Uterus (tissue), 4 donors: ENCODE results near the gene MINDY1. TPM values are rescaled to one million over a fixed set of nuclear protein-coding genes. Genes with fewer than 3 reads are reported as not detected.

ENCODE experiments used
- DNase-seq, 2 donors: peaks; one replicate each; pipeline ENCODE4 v3.0.0-alpha.2; 2019 to 2020
- H3K27ac ChIP-seq, 2 donors: fragments of 200-600 bp; sonication (generic); 1 replicate in 1 of 2; 2 replicates in 1 of 2; pipeline ENCODE4 v1.5.1; 2016 to 2018
- H3K27me3 ChIP-seq, 2 donors: fragments of 200-600 bp; sonication (generic); one replicate each; pipeline ENCODE4 v1.5.1; 2018 to 2019; ENCODE audit warnings: control low read depth in 1 of 2
- H3K36me3 ChIP-seq, 2 donors: fragments of 200-600 bp; sonication (generic); one replicate each; pipeline ENCODE4 v1.5.1; 2019; ENCODE audit warnings: control low read depth in 1 of 2
- H3K4me1 ChIP-seq, 2 donors: fragments of 200-600 bp; sonication (generic); one replicate each; pipeline ENCODE4 v1.5.1; 2018 to 2019; ENCODE audit warnings: control low read depth in 1 of 2
- H3K4me3 ChIP-seq, 2 donors: fragments of 200-600 bp; sonication (generic); 1 replicate in 1 of 2; 2 replicates in 1 of 2; pipeline ENCODE4 v1.5.1; 2018 to 2019; ENCODE audit warnings: mild to moderate bottlenecking in 1 of 2
- H3K9me3 ChIP-seq, 2 donors: fragments of 200-600 bp; sonication (generic); one replicate each; pipeline ENCODE4 v1.5.1; 2019; ENCODE audit warnings: control low read depth in 1 of 2
- POLR2A ChIP-seq, 2 donors: fragments of 450-650 bp; IDR thresholded peaks; one replicate each; pipeline ENCODE4 v1.6.1; 2016; ENCODE audit warnings: antibody characterized with exemption in 2 of 2, mild to moderate bottlenecking in 1 of 2, moderate library complexity in 1 of 2
- intact Hi-C: fragments of 100-400 bp; cut with DNase I; formaldehyde crosslinking; loops from one replicate; pipeline ENCODE4 v1.15.1; 2023; ENCODE audit warnings: low total_unique reads
- total RNA-seq, 4 donors: library from RNA; depleted of rRNA in 3 of 4; stranded (reverse); fragments of >200 nt in 3 of 4; gene quantifications; one replicate each; pipeline versions ENCODE4 v1.1.0 to v1.2.4, GENCODE V29; 2014 to 2023
- TF ChIP-seq, protein P1 (sequence below), 4 experiments: fragments of 200-600 bp in 2 of 4; fragments of 450-650 bp in 2 of 4; sonication (generic) in 2 of 4; IDR thresholded peaks; one replicate each; pipeline ENCODE4 v1.5.1; 2016 to 2019; ENCODE audit warnings: antibody characterized with exemption in 4 of 4, mild to moderate bottlenecking in 2 of 4, moderate library complexity in 1 of 4
- donor health status: DM: yes; HTN: yes; CAD: no.

The MINDY1 gene
- total RNA-seq, 4 donors from 2014 or later, result 10.0 to 37.7 (median 24.6) TPM

DNA sequence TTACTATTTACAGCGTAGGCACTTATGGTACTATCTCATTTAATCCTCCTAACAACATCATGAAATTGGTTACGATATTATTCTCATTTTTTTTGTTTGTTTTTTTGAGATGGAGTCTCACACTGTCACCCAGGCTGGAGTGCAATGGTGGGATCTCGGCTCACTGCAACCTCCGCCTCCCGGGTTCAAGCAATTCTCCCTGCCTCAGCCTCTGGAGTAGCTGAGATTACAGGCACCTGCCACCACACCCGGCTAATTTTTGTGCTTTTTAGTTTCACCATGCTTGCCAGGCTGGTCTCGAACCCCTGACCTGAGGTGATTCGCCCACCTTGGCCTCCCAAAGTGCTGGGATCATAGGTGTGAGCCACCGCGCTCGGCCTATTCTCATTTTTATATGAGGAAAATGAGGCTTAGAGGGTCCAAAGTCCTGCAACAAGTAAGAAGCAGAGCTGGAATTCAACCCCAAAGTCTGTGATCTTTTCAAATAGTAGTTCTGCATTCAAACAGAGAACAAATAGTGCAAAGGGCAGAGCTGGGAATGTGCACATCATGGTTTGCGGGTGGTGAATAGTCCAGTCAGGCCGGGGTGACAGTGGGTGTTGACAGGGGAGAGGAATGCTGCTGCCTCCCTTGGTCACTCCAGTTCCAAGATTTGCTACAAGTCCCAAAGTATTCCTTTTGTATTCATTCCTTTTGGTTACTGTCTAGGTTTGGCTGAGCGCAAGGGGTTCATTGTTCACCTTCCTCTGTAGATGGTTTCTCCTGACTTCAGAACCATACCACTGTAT lies 6.2 kb upstream of the MINDY1 start:
- intact Hi-C loops, result no loop called here
- H3K27ac ChIP-seq, result no peak overlapping the region
- no peak for TF ChIP-seq POLR2A (IDR thresholded peaks at IDR 0.05)
- TF ChIP-seq, protein P1, sequence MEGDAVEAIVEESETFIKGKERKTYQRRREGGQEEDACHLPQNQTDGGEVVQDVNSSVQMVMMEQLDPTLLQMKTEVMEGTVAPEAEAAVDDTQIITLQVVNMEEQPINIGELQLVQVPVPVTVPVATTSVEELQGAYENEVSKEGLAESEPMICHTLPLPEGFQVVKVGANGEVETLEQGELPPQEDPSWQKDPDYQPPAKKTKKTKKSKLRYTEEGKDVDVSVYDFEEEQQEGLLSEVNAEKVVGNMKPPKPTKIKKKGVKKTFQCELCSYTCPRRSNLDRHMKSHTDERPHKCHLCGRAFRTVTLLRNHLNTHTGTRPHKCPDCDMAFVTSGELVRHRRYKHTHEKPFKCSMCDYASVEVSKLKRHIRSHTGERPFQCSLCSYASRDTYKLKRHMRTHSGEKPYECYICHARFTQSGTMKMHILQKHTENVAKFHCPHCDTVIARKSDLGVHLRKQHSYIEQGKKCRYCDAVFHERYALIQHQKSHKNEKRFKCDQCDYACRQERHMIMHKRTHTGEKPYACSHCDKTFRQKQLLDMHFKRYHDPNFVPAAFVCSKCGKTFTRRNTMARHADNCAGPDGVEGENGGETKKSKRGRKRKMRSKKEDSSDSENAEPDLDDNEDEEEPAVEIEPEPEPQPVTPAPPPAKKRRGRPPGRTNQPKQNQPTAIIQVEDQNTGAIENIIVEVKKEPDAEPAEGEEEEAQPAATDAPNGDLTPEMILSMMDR (IDR thresholded peaks at IDR 0.05), result no peak

DNA sequence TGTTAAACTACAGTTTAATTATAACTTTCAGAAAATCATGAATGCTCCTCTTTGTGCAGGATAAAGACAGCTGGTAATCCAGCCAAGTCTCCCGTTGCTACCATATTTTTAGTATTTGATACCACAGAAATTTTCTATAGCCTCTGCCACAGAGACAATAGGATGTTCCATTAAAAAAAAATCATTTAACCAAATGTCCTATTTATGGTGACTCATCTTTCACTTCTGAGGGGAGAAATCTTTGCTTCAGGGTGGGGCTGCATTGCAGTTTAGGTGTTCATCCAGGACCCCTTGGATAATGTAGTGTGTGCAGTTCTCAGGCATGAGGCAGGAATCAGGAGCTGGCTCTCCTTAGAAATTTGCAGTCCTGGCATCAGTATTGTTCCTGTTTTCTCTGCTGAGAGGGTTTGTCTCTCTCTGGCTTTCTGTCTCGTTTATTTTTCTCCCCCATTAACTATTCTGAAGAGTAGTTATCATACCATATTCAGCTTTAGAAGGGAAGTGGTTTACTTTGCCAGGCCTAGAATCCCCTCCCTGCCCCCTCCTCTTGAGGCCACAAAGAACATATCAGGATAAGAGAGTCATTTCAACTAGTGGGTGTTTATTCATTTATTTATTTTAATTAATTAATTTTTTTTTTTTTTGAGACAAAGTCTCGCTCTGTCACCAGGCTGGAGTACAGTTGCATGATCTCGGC lies 4.6 kb upstream of the MINDY1 start:
- DNase-seq, result no peak
- intact Hi-C loops, result no loop called here
- Histone ChIP-seq H3K36me3 (no peaks in the 10 kb centered on the region), H3K9me3 (no peaks in the 10 kb centered on the region), H3K4me1 (no peaks in the 10 kb centered on the region), H3K27me3 (no peaks in the 10 kb centered on the region), H3K27ac (no peak overlapping the region), H3K4me3 (no peak overlapping the region)
- TF ChIP-seq, protein P1 (IDR thresholded peaks at IDR 0.05), result no peak
- TF ChIP-seq POLR2A (IDR thresholded peaks at IDR 0.05), result no peak

More for the DNA sequence above, 6.2 kb upstream of the MINDY1 start:
- no peak for DNase-seq
- Histone ChIP-seq H3K9me3 (no peaks in the 10 kb centered on the region), H3K36me3 (no peaks in the 10 kb centered on the region), H3K4me1 (no peaks in the 10 kb centered on the region), H3K4me3 (no peak overlapping the region), H3K27me3 (no peaks in the 10 kb centered on the region)

DNA sequence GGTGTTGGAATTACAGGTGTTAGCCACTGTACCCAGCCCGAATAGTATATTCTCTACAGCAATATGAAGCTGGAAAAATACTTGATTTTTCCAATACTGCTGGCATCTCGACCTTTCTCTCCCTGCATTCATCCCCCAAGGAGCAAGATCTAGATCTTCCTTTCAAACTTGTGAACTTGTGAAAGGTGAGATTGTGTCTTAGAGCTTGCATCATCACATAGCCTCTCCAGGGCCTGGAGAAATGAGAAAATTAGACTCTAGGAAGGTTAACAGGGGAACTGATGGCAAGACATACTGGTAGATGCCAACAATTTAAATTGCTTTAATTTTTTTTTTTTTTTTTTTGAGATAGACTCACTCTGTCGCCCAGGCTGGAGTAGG lies 3.6 kb upstream of the MINDY1 start:
- H3K27me3 ChIP-seq, result no peaks in the 10 kb centered on the region
- no peaks in the 10 kb centered on the region for H3K36me3 ChIP-seq
- H3K4me1 ChIP-seq, result no peaks in the 10 kb centered on the region
- no peaks in the 10 kb centered on the region for H3K9me3 ChIP-seq
- no peak overlapping the region for H3K27ac ChIP-seq
- DNase-seq, result no peak
- no peak overlapping the region for H3K4me3 ChIP-seq
- intact Hi-C loops, result no loop called here
- TF ChIP-seq, protein P1 (IDR thresholded peaks at IDR 0.05), result no peak
- TF ChIP-seq POLR2A (IDR thresholded peaks at IDR 0.05), result no peak

DNA sequence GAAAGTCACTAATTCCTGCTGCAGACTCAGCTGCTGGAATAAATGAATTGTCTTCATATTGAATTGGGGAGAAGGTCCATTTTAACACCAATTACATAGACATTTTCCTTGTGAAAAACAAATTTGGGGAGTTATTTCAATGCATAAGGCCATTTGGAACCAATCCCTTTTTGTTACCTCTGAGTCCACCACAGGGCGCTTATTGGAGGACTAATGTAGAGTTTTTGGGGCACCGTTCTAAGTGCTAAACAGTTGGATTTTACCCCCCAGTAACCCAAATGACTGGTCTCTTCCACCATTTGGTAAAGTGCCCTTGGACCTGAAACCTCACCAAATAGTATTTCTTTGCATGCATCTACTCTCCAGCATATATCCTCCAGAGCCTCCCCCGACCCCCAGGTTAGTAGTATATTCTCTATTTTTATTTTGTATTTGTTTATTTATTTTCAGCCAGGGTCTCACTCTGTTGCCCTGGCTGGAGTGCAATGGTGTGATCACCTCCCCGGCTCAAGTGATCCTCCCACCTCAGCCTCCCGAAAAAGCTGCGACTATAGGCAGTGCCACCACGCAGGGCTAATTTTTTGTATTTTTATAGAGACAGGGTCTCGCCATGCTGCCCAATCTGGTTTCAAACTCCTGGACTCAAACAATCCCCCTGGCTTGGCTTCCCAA lies 3.1 kb upstream of the MINDY1 start:
- Histone ChIP-seq H3K36me3 (no peaks in the 10 kb centered on the region), H3K27me3 (no peaks in the 10 kb centered on the region), H3K4me1 (no peaks in the 10 kb centered on the region), H3K4me3 (peak overlapping the region in 1 of 2 donors; percentile 74), H3K9me3 (no peaks in the 10 kb centered on the region), H3K27ac (peak overlapping the region in 1 of 2 donors; percentile 93)
- no peak for TF ChIP-seq POLR2A (IDR thresholded peaks at IDR 0.05)
- TF ChIP-seq, protein P1 (IDR thresholded peaks at IDR 0.05), result no peak
- intact Hi-C loops, result no loop called here
- DNase-seq, result no peak

DNA sequence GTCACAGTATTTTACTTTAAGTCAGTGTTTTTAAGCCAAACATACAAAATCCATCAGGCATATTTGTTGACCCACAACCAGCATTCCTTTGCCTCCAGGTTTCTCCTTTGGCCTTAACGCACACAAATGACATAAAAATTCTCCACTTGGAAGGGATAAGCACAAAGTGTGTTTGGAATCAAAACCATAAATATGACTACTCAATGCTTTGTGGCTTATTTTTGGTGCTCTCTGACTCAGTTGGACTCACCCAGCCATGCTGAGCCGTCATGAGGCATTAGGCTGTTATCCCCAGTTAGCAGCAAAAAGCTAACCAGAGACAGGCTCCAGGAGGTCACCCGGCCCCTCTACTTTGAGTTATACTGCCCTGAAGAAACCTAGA lies 2.5 kb upstream of the MINDY1 start:
- TF ChIP-seq, protein P1 (IDR thresholded peaks at IDR 0.05), result no peak
- TF ChIP-seq POLR2A (IDR thresholded peaks at IDR 0.05), result no peak
- Histone ChIP-seq H3K9me3 (no peaks in the 10 kb centered on the region), H3K27ac (peak overlapping the region; percentile 90 to 93), H3K4me3 (peak overlapping the region; percentile 74 to 84), H3K27me3 (no peaks in the 10 kb centered on the region), H3K36me3 (no peaks in the 10 kb centered on the region), H3K4me1 (no peaks in the 10 kb centered on the region)
- no peak for DNase-seq
- intact Hi-C loops, result no loop called here
